HEK293 (cell line): ENCODE results near the gene SCUBE1.

Source experiments
- CTCF ChIA-PET: fragments of 350-600 bp; formaldehyde crosslinking; extraction: SDS; loops from one replicate; lab custom pipeline; 2021; ENCODE audit warnings: antibody characterized with exemption; lab: Yijun Ruan, JAX
- POLR2A ChIA-PET: fragments of 300-600 bp; formaldehyde crosslinking; extraction: SDS; loops from one replicate; lab custom pipeline; 2020; ENCODE audit warnings: antibody characterized with exemption, inconsistent platforms; lab: Yijun Ruan, JAX
- H3K27ac ChIP-seq: fragments of 200-500 bp; sonication (Bioruptor generic); 2 replicates; pipeline ENCODE4 v1.5.1; 2014; ENCODE audit warnings: low read depth, low read length, control low read depth, inconsistent platforms; ENCODE audit errors: extremely low read depth
- H3K36me3 ChIP-seq, 2 experiments: fragments of 200-500 bp in 1 of 2; sonication (Bioruptor generic) in 1 of 2; 1 replicate in 1 of 2; 2 replicates in 1 of 2; pipeline ENCODE4 v1.5.1; 2014 to 2017; ENCODE audit warnings: inconsistent platforms in 2 of 2, low read length in 2 of 2; ENCODE audit not compliant: control insufficient read depth in 2 of 2, insufficient read depth in 1 of 2
- H3K4me1 ChIP-seq: fragments of 200-500 bp; sonication (Bioruptor generic); 2 replicates; pipeline ENCODE4 v1.5.1; 2014; ENCODE audit warnings: mild to moderate bottlenecking, low read length, inconsistent platforms; ENCODE audit not compliant: control insufficient read depth, insufficient read depth
- H3K4me3 ChIP-seq: 2 replicates; pipeline ENCODE4 v1.5.1; 2011; ENCODE audit warnings: low read depth, mild to moderate bottlenecking, control low read depth, low read length, moderate library complexity
- H3K9me3 ChIP-seq: fragments of 200-500 bp; sonication (Bioruptor generic); 2 replicates; pipeline ENCODE4 v1.5.1; 2014; ENCODE audit warnings: low read depth, low read length, inconsistent platforms; ENCODE audit not compliant: control insufficient read depth, insufficient read depth
- EGR2 ChIP-seq: fragments of 450-650 bp; formaldehyde crosslinking; IDR thresholded peaks from 2 replicates; pipeline ENCODE4 v1.5.1; 2016; ENCODE audit warnings: low read depth, missing biosample characterization, missing genetic modification characterization
- GLIS1 ChIP-seq: fragments of 450-650 bp; formaldehyde crosslinking; IDR thresholded peaks from 2 replicates; pipeline ENCODE4 v1.5.1; 2016; ENCODE audit warnings: missing biosample characterization, missing genetic modification characterization
- HOXC10 ChIP-seq: sonication (generic); formaldehyde crosslinking; IDR thresholded peaks from 2 replicates; pipeline ENCODE4 v1.8.1; 2023; ENCODE audit warnings: mild to moderate bottlenecking, missing genetic modification reagents
- KLF8 ChIP-seq: fragments of 450-650 bp; formaldehyde crosslinking; IDR thresholded peaks from 2 replicates; pipeline ENCODE4 v1.5.1; 2016; ENCODE audit warnings: missing biosample characterization, missing genetic modification characterization
- KLF9 ChIP-seq: fragments of 450-650 bp; formaldehyde crosslinking; IDR thresholded peaks from 2 replicates; pipeline ENCODE4 v1.5.1; 2016; ENCODE audit warnings: missing biosample characterization, missing genetic modification characterization, low read depth
- MYNN ChIP-seq: fragments of 450-650 bp; formaldehyde crosslinking; IDR thresholded peaks from 2 replicates; pipeline ENCODE4 v1.5.1; 2016; ENCODE audit warnings: missing biosample characterization, missing genetic modification characterization, borderline replicate concordance
- SP3 ChIP-seq: fragments of 450-650 bp; formaldehyde crosslinking; IDR thresholded peaks from 2 replicates; pipeline ENCODE4 v1.5.1; 2016; ENCODE audit warnings: missing biosample characterization, missing genetic modification characterization
- TCF7L2 ChIP-seq: IDR thresholded peaks from 2 replicates; pipeline ENCODE4 v1.6.1; 2011; ENCODE audit warnings: low read depth, mild to moderate bottlenecking, inconsistent platforms, low read length, moderate library complexity, borderline replicate concordance
- ZFHX2 ChIP-seq: fragments of 450-650 bp; formaldehyde crosslinking; conservative IDR thresholded peaks from 2 replicates; pipeline ENCODE4 v1.5.1; 2016; ENCODE audit warnings: missing biosample characterization, missing genetic modification characterization
- ZFP69B ChIP-seq: fragments of 450-650 bp; formaldehyde crosslinking; IDR thresholded peaks from 2 replicates; pipeline ENCODE4 v1.5.1; 2016; ENCODE audit warnings: missing biosample characterization, missing genetic modification characterization
- ZNF114 ChIP-seq: fragments of 450-650 bp; formaldehyde crosslinking; IDR thresholded peaks from 2 replicates; pipeline ENCODE4 v1.5.0; 2017; ENCODE audit warnings: missing biosample characterization, missing genetic modification characterization
- ZNF155 ChIP-seq: fragments of 450-650 bp; formaldehyde crosslinking; IDR thresholded peaks from 2 replicates; pipeline ENCODE4 v1.5.1; 2016; ENCODE audit warnings: missing biosample characterization, missing genetic modification characterization
- ZNF248 ChIP-seq: fragments of 450-650 bp; formaldehyde crosslinking; IDR thresholded peaks from 2 replicates; pipeline ENCODE4 v1.5.1; 2017; ENCODE audit warnings: missing biosample characterization, missing genetic modification characterization
- ZNF416 ChIP-seq: fragments of 450-650 bp; formaldehyde crosslinking; IDR thresholded peaks from 2 replicates; pipeline ENCODE4 v1.5.1; 2016; ENCODE audit warnings: missing biosample characterization, missing genetic modification characterization
- ZNF548 ChIP-seq: fragments of 450-650 bp; formaldehyde crosslinking; IDR thresholded peaks from 2 replicates; pipeline ENCODE4 v1.5.1; 2016; ENCODE audit warnings: missing biosample characterization, missing genetic modification characterization
- ZNF776 ChIP-seq: fragments of 450-650 bp; formaldehyde crosslinking; IDR thresholded peaks from 2 replicates; pipeline ENCODE4 v1.5.0; 2017; ENCODE audit warnings: missing biosample characterization, missing genetic modification characterization, borderline replicate concordance
- TF ChIP-seq, protein P1 (sequence below): fragments of 450-650 bp; formaldehyde crosslinking; IDR thresholded peaks from 2 replicates; pipeline ENCODE4 v1.5.1; 2016; ENCODE audit warnings: missing biosample characterization, missing genetic modification characterization, borderline replicate concordance
- TF ChIP-seq, protein P2 (sequence below): fragments of 450-650 bp; formaldehyde crosslinking; IDR thresholded peaks from 2 replicates; pipeline ENCODE4 v1.5.1; 2016; ENCODE audit warnings: missing biosample characterization, missing genetic modification characterization
- TF ChIP-seq, protein P3 (sequence below): fragments of 450-650 bp; formaldehyde crosslinking; IDR thresholded peaks from 2 replicates; pipeline ENCODE4 v1.5.1; 2016; ENCODE audit warnings: missing biosample characterization, missing genetic modification characterization

The SCUBE1 gene

DNA sequence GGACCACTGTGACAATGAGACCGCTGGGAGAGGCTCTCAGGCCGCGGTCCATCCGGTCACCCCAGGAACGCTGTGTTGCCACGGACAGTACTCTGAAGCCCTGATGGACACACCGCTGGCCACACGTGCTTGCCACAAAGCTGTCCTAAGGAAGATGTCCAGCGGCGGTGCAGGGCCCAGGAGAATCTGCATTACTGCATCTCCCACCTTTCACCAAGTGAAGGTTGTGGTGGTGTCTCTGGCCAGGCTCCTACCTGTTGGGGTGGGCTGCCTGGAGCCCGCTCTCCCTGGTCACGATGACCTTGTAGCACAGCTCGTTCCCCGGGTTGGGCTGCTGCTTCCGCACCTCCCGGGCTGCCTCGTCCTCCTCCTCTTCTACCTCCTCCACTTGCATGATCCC lies 160.4 kb downstream of the SCUBE1 start:
- no peak overlapping the region for H3K4me3 ChIP-seq
- H3K4me1 ChIP-seq = no peaks in the 10 kb centered on the region
- POLR2A ChIA-PET = no interaction called here
- no peak overlapping the region for H3K27ac ChIP-seq
- CTCF ChIA-PET = no interaction called here
- H3K9me3 ChIP-seq = no peaks in the 10 kb centered on the region
- H3K36me3 ChIP-seq = peaks cover 6 to 71% of the 10 kb centered on the region in 2 experiments; a peak in 2 of 3 replicates
- TF ChIP-seq HOXC10 (CRISPR knock-in tag) (no peak), ZNF155 (tag by site-specific recombination) (no peak), TCF7L2 (no peak)
- TF ChIP-seq, protein P1, sequence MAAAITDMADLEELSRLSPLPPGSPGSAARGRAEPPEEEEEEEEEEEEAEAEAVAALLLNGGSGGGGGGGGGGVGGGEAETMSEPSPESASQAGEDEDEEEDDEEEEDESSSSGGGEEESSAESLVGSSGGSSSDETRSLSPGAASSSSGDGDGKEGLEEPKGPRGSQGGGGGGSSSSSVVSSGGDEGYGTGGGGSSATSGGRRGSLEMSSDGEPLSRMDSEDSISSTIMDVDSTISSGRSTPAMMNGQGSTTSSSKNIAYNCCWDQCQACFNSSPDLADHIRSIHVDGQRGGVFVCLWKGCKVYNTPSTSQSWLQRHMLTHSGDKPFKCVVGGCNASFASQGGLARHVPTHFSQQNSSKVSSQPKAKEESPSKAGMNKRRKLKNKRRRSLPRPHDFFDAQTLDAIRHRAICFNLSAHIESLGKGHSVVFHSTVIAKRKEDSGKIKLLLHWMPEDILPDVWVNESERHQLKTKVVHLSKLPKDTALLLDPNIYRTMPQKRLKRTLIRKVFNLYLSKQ = no peak
- TF ChIP-seq, protein P2, sequence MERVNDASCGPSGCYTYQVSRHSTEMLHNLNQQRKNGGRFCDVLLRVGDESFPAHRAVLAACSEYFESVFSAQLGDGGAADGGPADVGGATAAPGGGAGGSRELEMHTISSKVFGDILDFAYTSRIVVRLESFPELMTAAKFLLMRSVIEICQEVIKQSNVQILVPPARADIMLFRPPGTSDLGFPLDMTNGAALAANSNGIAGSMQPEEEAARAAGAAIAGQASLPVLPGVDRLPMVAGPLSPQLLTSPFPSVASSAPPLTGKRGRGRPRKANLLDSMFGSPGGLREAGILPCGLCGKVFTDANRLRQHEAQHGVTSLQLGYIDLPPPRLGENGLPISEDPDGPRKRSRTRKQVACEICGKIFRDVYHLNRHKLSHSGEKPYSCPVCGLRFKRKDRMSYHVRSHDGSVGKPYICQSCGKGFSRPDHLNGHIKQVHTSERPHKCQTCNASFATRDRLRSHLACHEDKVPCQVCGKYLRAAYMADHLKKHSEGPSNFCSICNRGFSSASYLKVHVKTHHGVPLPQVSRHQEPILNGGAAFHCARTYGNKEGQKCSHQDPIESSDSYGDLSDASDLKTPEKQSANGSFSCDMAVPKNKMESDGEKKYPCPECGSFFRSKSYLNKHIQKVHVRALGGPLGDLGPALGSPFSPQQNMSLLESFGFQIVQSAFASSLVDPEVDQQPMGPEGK (tag by site-specific recombination) = no peak

DNA sequence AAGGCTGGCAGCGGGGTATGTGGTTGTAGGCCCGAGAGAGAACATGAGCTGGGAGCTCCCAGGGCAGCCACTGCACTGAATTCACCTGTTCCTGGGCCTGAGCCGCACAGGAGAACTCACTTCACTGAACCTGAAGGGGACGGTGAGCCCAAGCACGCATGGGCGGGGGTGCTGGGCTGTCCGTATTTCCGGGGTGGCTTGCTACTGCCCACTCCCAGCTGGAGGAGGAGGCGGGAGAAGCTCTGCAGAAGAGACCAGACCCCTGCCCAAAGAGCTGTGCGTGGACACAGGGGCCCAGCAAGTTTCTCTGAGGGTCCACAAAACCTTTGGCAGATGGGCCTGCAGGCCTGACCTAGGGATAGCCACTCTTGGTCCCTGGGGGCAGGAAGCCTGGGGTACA lies 161.1 kb downstream of the SCUBE1 start:
- H3K27ac ChIP-seq = no peak overlapping the region
- ChIA-PET POLR2A (no interaction called here), CTCF (no interaction called here)
- no peaks in the 10 kb centered on the region for H3K4me1 ChIP-seq
- no peaks in the 10 kb centered on the region for H3K9me3 ChIP-seq
- no peak for TF ChIP-seq ZFP69B
- no peak for TF ChIP-seq MYNN (tag by site-specific recombination)
- TF ChIP-seq KLF8 (tag by site-specific recombination) = no peak
- TF ChIP-seq ZNF248 (tag by site-specific recombination) = no peak
- TF ChIP-seq ZNF776 (tag by site-specific recombination) = no peak
- TF ChIP-seq ZNF114 (tag by site-specific recombination) = no peak
- TF ChIP-seq, protein P3, sequence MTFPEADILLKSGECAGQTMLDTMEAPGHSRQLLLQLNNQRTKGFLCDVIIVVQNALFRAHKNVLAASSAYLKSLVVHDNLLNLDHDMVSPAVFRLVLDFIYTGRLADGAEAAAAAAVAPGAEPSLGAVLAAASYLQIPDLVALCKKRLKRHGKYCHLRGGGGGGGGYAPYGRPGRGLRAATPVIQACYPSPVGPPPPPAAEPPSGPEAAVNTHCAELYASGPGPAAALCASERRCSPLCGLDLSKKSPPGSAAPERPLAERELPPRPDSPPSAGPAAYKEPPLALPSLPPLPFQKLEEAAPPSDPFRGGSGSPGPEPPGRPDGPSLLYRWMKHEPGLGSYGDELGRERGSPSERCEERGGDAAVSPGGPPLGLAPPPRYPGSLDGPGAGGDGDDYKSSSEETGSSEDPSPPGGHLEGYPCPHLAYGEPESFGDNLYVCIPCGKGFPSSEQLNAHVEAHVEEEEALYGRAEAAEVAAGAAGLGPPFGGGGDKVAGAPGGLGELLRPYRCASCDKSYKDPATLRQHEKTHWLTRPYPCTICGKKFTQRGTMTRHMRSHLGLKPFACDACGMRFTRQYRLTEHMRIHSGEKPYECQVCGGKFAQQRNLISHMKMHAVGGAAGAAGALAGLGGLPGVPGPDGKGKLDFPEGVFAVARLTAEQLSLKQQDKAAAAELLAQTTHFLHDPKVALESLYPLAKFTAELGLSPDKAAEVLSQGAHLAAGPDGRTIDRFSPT (tag by site-specific recombination) = no peak
- TF ChIP-seq, protein P1 = no peak
- no peak for TF ChIP-seq GLIS1 (tag by site-specific recombination)
- peaks cover 8 to 76% of the 10 kb centered on the region in 2 experiments; a peak in 2 of 3 replicates for H3K36me3 ChIP-seq
- H3K4me3 ChIP-seq = no peak overlapping the region

DNA sequence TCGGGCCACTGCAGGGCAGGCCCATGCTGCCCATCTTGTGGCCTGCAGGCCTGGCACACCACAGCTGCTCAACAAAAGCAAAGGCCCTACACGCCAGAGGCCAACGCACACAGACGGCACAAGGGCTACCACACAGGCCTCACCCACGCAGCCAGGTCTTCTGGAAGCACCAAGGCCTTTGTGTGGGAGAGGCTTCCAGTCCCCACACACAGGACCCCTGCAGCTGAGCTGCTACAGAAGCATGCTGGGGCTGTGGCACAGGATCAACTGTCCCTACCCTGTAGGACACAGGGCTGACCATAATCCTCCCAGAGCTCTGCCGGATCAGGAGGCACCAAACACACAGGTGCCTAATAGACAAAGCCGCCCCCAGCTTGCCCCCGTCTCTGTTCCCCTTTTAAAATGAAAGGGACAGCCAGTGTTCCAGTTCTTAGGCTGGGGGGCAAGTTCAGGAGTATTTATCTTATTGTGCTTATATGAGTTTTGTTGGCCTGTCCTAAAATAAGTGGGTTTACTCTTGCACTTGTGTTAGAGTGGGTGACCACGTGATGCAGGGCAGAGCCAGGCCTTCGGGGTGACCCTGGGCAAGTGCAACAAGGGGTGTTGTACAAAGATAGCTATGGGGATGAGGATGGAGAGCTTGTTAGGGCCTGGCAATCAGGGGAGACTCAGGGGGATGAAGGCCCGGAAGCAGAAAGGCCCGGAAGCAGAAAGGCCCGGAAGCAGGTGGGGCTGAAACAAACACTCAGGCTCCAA lies 161.7 kb downstream of the SCUBE1 start:
- ChIA-PET POLR2A (no interaction called here), CTCF (interaction anchor here (0.5 kb wide), 1 partner anchor 51 kb away, joined by 3 read pairs; no protein-coding TSS in a partner anchor)
- H3K36me3 ChIP-seq = peaks cover 13 to 82% of the 10 kb centered on the region in 2 experiments; a peak in 2 of 3 replicates

More for the DNA sequence above, 161.7 kb downstream of the SCUBE1 start:
- H3K9me3 ChIP-seq = no peaks in the 10 kb centered on the region
- H3K4me3 ChIP-seq = no peak overlapping the region
- no peaks in the 10 kb centered on the region for H3K4me1 ChIP-seq
- TF ChIP-seq ZFP69B = no peak
- peak; percentile 64 for TF ChIP-seq ZFHX2 (tag by site-specific recombination)
- no peak for TF ChIP-seq SP3 (tag by site-specific recombination)
- no peak for TF ChIP-seq ZNF548
- TF ChIP-seq KLF9 (tag by site-specific recombination) = no peak
- TF ChIP-seq EGR2 = peak; percentile 69
- TF ChIP-seq ZNF416 (tag by site-specific recombination) = no peak
- TF ChIP-seq, all 188 proteins: peak for 2
- H3K27ac ChIP-seq = no peak overlapping the region
